Skin of body (tissue), 2 donors: ENCODE results near the gene SAMD4A. TPM values are rescaled to one million over a fixed set of nuclear protein-coding genes. Genes with fewer than 3 reads are reported as not detected.

Experiments used
- DNase-seq: peaks from one replicate; lab custom pipeline; 2025; lab: John Stamatoyannopoulos, UW
- total RNA-seq: library from RNA; depleted of rRNA; stranded (reverse); fragments of >200 nt; gene quantifications from one replicate; pipeline ENCODE4 v1.2.3, GENCODE V29; 2014

Gene SAMD4A
- total RNA-seq, 1 donor from 2014 or later, result 41.9 TPM

- DNase-seq, result no peak
These were observed 133.8 kb downstream of the SAMD4A start for GRCh38 chr14:54700717-54701116.

GRCh38 chr14:54702014-54702491 is 135.1 kb downstream of the SAMD4A start:
- no peak for DNase-seq

GRCh38 chr14:54702492-54702891 is 135.6 kb downstream of the SAMD4A start:
- no peak for DNase-seq

- DNase-seq, result no peak
These were observed 136.2 kb downstream of the SAMD4A start for GRCh38 chr14:54703082-54703481.

- DNase-seq, result no peak
These were observed 136.8 kb downstream of the SAMD4A start for GRCh38 chr14:54703724-54704123.

- DNase-seq, result no peak
These were observed 137.8 kb downstream of the SAMD4A start for GRCh38 chr14:54704768-54705167.

GRCh38 chr14:54706769-54707168 is 139.8 kb downstream of the SAMD4A start:
- DNase-seq, result no peak

- DNase-seq, result no peak
These were observed 141.2 kb downstream of the SAMD4A start for GRCh38 chr14:54708161-54708560.

- DNase-seq, result no peak
These were observed 142.1 kb downstream of the SAMD4A start for GRCh38 chr14:54708982-54709381.

GRCh38 chr14:54709444-54709843 is 142.5 kb downstream of the SAMD4A start:
- no peak for DNase-seq

GRCh38 chr14:54709867-54710266 is 142.9 kb downstream of the SAMD4A start:
- DNase-seq, result no peak

GRCh38 chr14:54711312-54711711 is 144.4 kb downstream of the SAMD4A start:
- no peak for DNase-seq

GRCh38 chr14:54711812-54712464 is 145.0 kb downstream of the SAMD4A start:
- peak; percentile 15 for DNase-seq

GRCh38 chr14:54712465-54713200 is 145.7 kb downstream of the SAMD4A start:
- DNase-seq, result peak; percentile 23

- DNase-seq, result peak; percentile 90
These were observed 146.5 kb downstream of the SAMD4A start for GRCh38 chr14:54713379-54713778.

GRCh38 chr14:54715239-54715638 is 148.3 kb downstream of the SAMD4A start:
- DNase-seq, result no peak

GRCh38 chr14:54715811-54716210 is 148.9 kb downstream of the SAMD4A start:
- no peak for DNase-seq

GRCh38 chr14:54716862-54717261 is 149.9 kb downstream of the SAMD4A start:
- DNase-seq, result peak; percentile 33

GRCh38 chr14:54718046-54718445 is 151.1 kb downstream of the SAMD4A start:
- no peak for DNase-seq

- DNase-seq, result no peak
These were observed 152.5 kb downstream of the SAMD4A start for GRCh38 chr14:54719406-54719805.

- DNase-seq, result no peak
These were observed 156.0 kb downstream of the SAMD4A start for GRCh38 chr14:54722791-54723432.

GRCh38 chr14:54724123-54724522 is 157.2 kb downstream of the SAMD4A start:
- no peak for DNase-seq
